GM10248 (cell line): ENCODE data around the gene CUBN.

Source experiments
- CTCF ChIA-PET: fragments of 300-600 bp; sonication (Branson Sonifier 250); formaldehyde crosslinking; extraction: SDS; loops from one replicate; lab custom pipeline; 2021; ENCODE audit warnings: antibody characterized with exemption; lab: Yijun Ruan, JAX
- POLR2A ChIA-PET: fragments of 350-650 bp; sonication (Branson Sonifier 250); formaldehyde crosslinking; extraction: SDS; loops from one replicate; lab custom pipeline; 2020; ENCODE audit warnings: antibody characterized with exemption; lab: Yijun Ruan, JAX
- DNase-seq: peaks from one replicate; pipeline ENCODE4 v3.0.0; 2012; ENCODE audit errors: extremely low spot score
- CTCF ChIP-seq: IDR thresholded peaks from 2 replicates; pipeline ENCODE4 v1.5.1; 2012; ENCODE audit warnings: mild to moderate bottlenecking, low read depth; ENCODE audit errors: extremely low read depth, missing control alignments, control extremely low read depth

Gene CUBN

GRCh38 chr10:16957038-16957437 lies 172.6 kb downstream of the CUBN start:
- no peak for TF ChIP-seq CTCF
- no peak for DNase-seq
- CTCF ChIA-PET = no interaction called here
- POLR2A ChIA-PET = no interaction called here

- ChIA-PET CTCF (no interaction called here), POLR2A (no interaction called here)
- no peak for TF ChIP-seq CTCF
- DNase-seq = no peak
These were observed 175.2 kb downstream of the CUBN start for GRCh38 chr10:16954280-16955030.

- no peak for TF ChIP-seq CTCF
- no peak for DNase-seq
- ChIA-PET CTCF (no interaction called here), POLR2A (no interaction called here)
These were observed 176.3 kb downstream of the CUBN start for GRCh38 chr10:16953270-16953669.

- ChIA-PET CTCF (no interaction called here), POLR2A (no interaction called here)
- no peak for DNase-seq
These were observed 177.0 kb downstream of the CUBN start for GRCh38 chr10:16952610-16953009.

GRCh38 chr10:16952080-16952479 lies 177.5 kb downstream of the CUBN start:
- DNase-seq = no peak
- ChIA-PET CTCF (no interaction called here), POLR2A (no interaction called here)
- TF ChIP-seq CTCF = no peak

More at GRCh38 chr10:16952610-16953009, 177.0 kb downstream of the CUBN start:
- TF ChIP-seq CTCF = no peak

GRCh38 chr10:16950656-16951601 lies 178.7 kb downstream of the CUBN start:
- ChIA-PET POLR2A (no interaction called here), CTCF (no interaction called here)
- TF ChIP-seq CTCF = no peak
- no peak for DNase-seq
